ENCODE results near the gene SAYSD1.

The SAYSD1 gene

DNA sequence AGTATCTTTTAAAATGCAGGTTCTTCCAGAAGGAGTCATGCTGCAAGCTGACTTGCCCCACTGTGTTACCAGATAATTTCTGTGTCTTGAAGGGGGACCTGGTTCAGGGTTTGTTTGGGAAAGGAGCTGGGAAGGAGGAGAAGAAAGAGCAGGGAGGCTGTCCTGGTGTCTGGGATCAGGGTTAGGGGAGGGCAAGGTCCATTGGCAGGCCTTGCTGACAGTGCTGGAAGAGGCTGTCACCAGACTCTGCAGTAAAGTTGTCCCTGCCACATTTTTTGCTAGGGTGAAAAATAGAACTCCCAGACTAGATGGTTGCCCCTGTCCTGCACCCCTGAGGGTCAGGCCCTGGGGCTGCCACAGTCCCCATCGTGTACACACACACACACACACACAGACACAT, 51.5 kb downstream of the SAYSD1 start:
- H3K4me3 ChIP-seq (replicated peaks; ENCODE audit: insufficient read depth, low read length) = no peak overlapping the region
- no peak overlapping the region for H3K27ac ChIP-seq (replicated peaks)
- H3K27me3 ChIP-seq (ENCODE audit: insufficient read depth, poor library complexity, severe bottlenecking) = no peaks in the 10 kb centered on the region
- DNase-seq (ENCODE audit: low read depth in 1 of 2, low spot score in 1 of 2) = no peak
- TF ChIP-seq GABPA (IDR thresholded peaks at IDR 0.05; ENCODE audit: low read depth) = no peak
- TF ChIP-seq, protein P1, sequence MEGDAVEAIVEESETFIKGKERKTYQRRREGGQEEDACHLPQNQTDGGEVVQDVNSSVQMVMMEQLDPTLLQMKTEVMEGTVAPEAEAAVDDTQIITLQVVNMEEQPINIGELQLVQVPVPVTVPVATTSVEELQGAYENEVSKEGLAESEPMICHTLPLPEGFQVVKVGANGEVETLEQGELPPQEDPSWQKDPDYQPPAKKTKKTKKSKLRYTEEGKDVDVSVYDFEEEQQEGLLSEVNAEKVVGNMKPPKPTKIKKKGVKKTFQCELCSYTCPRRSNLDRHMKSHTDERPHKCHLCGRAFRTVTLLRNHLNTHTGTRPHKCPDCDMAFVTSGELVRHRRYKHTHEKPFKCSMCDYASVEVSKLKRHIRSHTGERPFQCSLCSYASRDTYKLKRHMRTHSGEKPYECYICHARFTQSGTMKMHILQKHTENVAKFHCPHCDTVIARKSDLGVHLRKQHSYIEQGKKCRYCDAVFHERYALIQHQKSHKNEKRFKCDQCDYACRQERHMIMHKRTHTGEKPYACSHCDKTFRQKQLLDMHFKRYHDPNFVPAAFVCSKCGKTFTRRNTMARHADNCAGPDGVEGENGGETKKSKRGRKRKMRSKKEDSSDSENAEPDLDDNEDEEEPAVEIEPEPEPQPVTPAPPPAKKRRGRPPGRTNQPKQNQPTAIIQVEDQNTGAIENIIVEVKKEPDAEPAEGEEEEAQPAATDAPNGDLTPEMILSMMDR (IDR thresholded peaks at IDR 0.05; ENCODE audit: insufficient read depth, low read length) = no peak
- no peak for TF ChIP-seq SPI1 (IDR thresholded peaks at IDR 0.05; ENCODE audit: borderline replicate concordance, low read depth)
- no peak for TF ChIP-seq REST (IDR thresholded peaks at IDR 0.05; ENCODE audit: insufficient replicate concordance, low read depth)
- TF ChIP-seq POLR2AphosphoS5 (IDR thresholded peaks at IDR 0.05; ENCODE audit: low read depth) = no peak

GRCh38 chr6:39062014-39062740, 52.8 kb downstream of the SAYSD1 start:
- DNase-seq (ENCODE audit: low read depth in 1 of 2, low spot score in 1 of 2) = no peak
- TF ChIP-seq, protein P1 (IDR thresholded peaks at IDR 0.05; ENCODE audit: insufficient read depth, low read length) = no peak
- TF ChIP-seq REST (IDR thresholded peaks at IDR 0.05; ENCODE audit: insufficient replicate concordance, low read depth) = no peak
- no peak for TF ChIP-seq POLR2AphosphoS5 (IDR thresholded peaks at IDR 0.05; ENCODE audit: low read depth)
- TF ChIP-seq SPI1 (IDR thresholded peaks at IDR 0.05; ENCODE audit: borderline replicate concordance, low read depth) = no peak
- TF ChIP-seq GABPA (IDR thresholded peaks at IDR 0.05; ENCODE audit: low read depth) = no peak
- Histone ChIP-seq H3K27me3 (ENCODE audit: insufficient read depth, poor library complexity, severe bottlenecking) (no peaks in the 10 kb centered on the region), H3K27ac (replicated peaks) (no peak overlapping the region), H3K4me3 (replicated peaks; ENCODE audit: insufficient read depth, low read length) (no peak overlapping the region)

DNA sequence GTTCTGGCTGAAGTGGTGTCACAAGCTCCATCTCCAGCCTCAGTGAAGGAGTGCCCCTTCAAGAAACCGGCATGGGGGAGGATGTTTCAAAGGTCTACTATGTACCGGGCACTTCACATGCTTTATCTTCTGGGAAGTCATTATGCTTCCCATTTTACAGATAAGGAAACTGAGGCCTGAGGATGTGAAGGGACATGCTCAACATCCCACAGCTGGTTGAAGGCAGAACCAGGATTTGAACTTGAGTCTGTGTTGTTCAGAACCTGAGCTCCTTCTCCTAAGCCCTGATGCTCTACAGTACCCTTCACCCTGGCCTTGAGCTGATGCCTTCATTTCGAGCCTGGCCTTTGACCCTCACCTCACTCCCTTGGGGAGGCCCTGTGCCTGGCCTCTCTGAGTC, 53.4 kb downstream of the SAYSD1 start:
- TF ChIP-seq POLR2AphosphoS5 (IDR thresholded peaks at IDR 0.05; ENCODE audit: low read depth) (no peak), GABPA (IDR thresholded peaks at IDR 0.05; ENCODE audit: low read depth) (no peak), REST (IDR thresholded peaks at IDR 0.05; ENCODE audit: insufficient replicate concordance, low read depth) (no peak), SPI1 (IDR thresholded peaks at IDR 0.05; ENCODE audit: borderline replicate concordance, low read depth) (no peak)
- TF ChIP-seq, protein P1 (IDR thresholded peaks at IDR 0.05; ENCODE audit: insufficient read depth, low read length) = no peak
- Histone ChIP-seq H3K27ac (replicated peaks) (no peak overlapping the region), H3K4me3 (replicated peaks; ENCODE audit: insufficient read depth, low read length) (no peak overlapping the region), H3K27me3 (ENCODE audit: insufficient read depth, poor library complexity, severe bottlenecking) (no peaks in the 10 kb centered on the region)
- DNase-seq (ENCODE audit: low read depth in 1 of 2, low spot score in 1 of 2) = no peak
